ENCODE results near the gene PGS1. TPM values are rescaled to one million over a fixed set of nuclear protein-coding genes. Genes with fewer than 3 reads are reported as not detected.
A peak's percentile ranks its signal among the peaks of the same experiment; 100 is the strongest.

The PGS1 gene
- total RNA-seq, 2 donors from 2014 or later, result 81.6 to 101 TPM

GRCh38 chr17:78390241-78391050, 12.0 kb downstream of the PGS1 start:
- peak in 1 of 2 donors; percentile 1 for ATAC-seq (replicated peaks in 1 of 2)
- peak overlapping the region; percentile 79 for H3K27ac Mint-ChIP-seq
- H3K4me1 Mint-ChIP-seq (ENCODE audit: low read depth), result peaks cover 66% of the 10 kb centered on the region
- H3K4me3 Mint-ChIP-seq, result peak overlapping the region; percentile 44 to 57
- no peaks in the 10 kb centered on the region for H3K27me3 Mint-ChIP-seq (ENCODE audit: low read depth)
- DNase-seq, result no peak
- peaks cover 16 to 20% of the 10 kb centered on the region in 2 donors for H3K36me3 Mint-ChIP-seq (ENCODE audit: insufficient read depth in 2 of 2)
- H3K9me3 Mint-ChIP-seq, result peaks cover 0 to 2% of the 10 kb centered on the region in 2 donors

GRCh38 chr17:78391051-78391431, 12.6 kb downstream of the PGS1 start:
- ATAC-seq (replicated peaks in 1 of 2) (no peak), DNase-seq (no peak)
- Mint-ChIP-seq H3K36me3 (ENCODE audit: insufficient read depth in 2 of 2) (peaks cover 17 to 19% of the 10 kb centered on the region in 2 donors), H3K4me3 (no peak overlapping the region), H3K4me1 (ENCODE audit: low read depth) (peaks cover 60% of the 10 kb centered on the region), H3K27me3 (ENCODE audit: low read depth) (no peaks in the 10 kb centered on the region), H3K27ac (peak overlapping the region; percentile 77), H3K9me3 (peaks cover 0 to 2% of the 10 kb centered on the region in 2 donors)

DNA sequence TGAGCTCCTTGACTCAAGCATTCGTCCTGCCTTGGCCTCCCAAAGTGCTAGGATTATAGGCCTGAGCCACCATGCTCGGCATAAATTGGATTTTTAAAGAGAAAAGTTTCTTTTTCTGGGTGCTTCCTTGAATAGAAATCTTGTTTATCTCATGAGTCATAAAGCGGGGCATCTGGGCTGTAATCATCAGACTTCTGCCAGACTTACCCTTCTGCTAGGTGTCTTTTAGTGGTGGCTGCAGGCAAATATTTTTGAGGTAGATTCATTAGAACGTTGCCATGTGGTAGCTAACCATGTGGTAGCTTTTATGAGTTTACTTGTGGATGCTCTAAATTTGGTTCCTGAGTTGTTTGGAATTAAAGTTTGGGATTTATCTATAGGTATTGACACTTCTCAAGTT, 13.4 kb downstream of the PGS1 start:
- Mint-ChIP-seq H3K27me3 (ENCODE audit: low read depth) (no peaks in the 10 kb centered on the region), H3K4me3 (no peak overlapping the region), H3K27ac (peak overlapping the region; percentile 77), H3K9me3 (peaks cover 0 to under 1% of the 10 kb centered on the region in 2 donors), H3K36me3 (ENCODE audit: insufficient read depth in 2 of 2) (peaks cover 14 to 19% of the 10 kb centered on the region in 2 donors), H3K4me1 (ENCODE audit: low read depth) (peaks cover 52% of the 10 kb centered on the region)
- no peak for ATAC-seq (replicated peaks in 1 of 2)
- DNase-seq, result no peak

GRCh38 chr17:78392295-78392694, 13.8 kb downstream of the PGS1 start:
- Mint-ChIP-seq H3K27me3 (ENCODE audit: low read depth) (no peaks in the 10 kb centered on the region), H3K9me3 (no peaks in the 10 kb centered on the region), H3K27ac (peak overlapping the region; percentile 77), H3K4me3 (no peak overlapping the region), H3K4me1 (ENCODE audit: low read depth) (peaks cover 48% of the 10 kb centered on the region), H3K36me3 (ENCODE audit: insufficient read depth in 2 of 2) (peaks cover 14 to 19% of the 10 kb centered on the region in 2 donors)
- no peak for DNase-seq
- ATAC-seq (replicated peaks in 1 of 2), result no peak

DNA sequence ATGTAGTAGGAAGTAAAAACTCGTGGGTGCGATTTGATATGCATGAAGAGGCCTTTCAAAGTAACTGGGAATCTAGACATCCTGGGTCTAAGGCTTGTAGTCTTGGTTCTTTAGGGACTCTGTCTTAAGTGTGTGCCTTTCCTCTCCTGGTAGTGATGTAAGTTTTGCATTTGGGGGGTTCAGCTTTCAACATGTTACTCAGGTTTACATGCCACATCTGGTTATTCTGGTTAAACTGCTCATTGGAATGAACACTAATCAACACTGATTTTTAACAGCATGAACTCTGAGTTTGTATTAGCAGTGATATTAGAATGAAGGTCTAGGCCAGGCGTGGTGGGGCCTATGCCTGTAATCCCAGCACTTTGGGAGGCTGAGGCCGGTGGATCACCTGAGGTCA, 15.1 kb downstream of the PGS1 start:
- Mint-ChIP-seq H3K4me3 (no peak overlapping the region), H3K36me3 (ENCODE audit: insufficient read depth in 2 of 2) (peaks cover 13 to 24% of the 10 kb centered on the region in 2 donors), H3K27ac (peak overlapping the region; percentile 40), H3K4me1 (ENCODE audit: low read depth) (peaks cover 35% of the 10 kb centered on the region), H3K27me3 (ENCODE audit: low read depth) (no peaks in the 10 kb centered on the region), H3K9me3 (no peaks in the 10 kb centered on the region)
- DNase-seq, result no peak
- no peak for ATAC-seq (replicated peaks in 1 of 2)

GRCh38 chr17:78394209-78394608, 15.8 kb downstream of the PGS1 start:
- peaks cover 28% of the 10 kb centered on the region for H3K4me1 Mint-ChIP-seq (ENCODE audit: low read depth)
- H3K4me3 Mint-ChIP-seq, result no peak overlapping the region
- no peak for ATAC-seq (replicated peaks in 1 of 2)
- H3K27me3 Mint-ChIP-seq (ENCODE audit: low read depth), result no peaks in the 10 kb centered on the region
- H3K9me3 Mint-ChIP-seq, result no peaks in the 10 kb centered on the region
- H3K27ac Mint-ChIP-seq, result peak overlapping the region; percentile 24
- no peak for DNase-seq
- H3K36me3 Mint-ChIP-seq (ENCODE audit: insufficient read depth in 2 of 2), result peaks cover 12 to 24% of the 10 kb centered on the region in 2 donors

DNA sequence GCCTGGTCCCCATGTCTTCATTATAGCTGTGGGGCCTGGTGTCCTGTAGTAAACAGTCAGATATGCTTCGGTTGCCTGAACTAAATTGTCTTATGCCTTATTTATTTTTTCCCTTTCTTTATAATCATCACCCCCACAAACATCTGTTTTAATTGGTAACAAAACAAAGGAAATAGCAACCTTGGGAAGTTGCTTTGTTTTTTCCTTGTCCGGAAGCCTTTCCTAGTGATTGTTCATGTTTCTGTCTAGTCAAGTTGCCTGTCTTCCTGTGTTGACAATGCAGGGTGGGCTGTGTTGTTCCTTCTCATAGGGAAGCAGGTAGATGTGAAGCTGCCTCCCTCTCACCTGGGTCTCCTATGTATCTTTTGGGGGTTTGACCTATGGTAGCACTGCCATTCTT, 16.7 kb downstream of the PGS1 start:
- H3K36me3 Mint-ChIP-seq (ENCODE audit: insufficient read depth in 2 of 2), result peaks cover 12 to 29% of the 10 kb centered on the region in 2 donors
- no peak overlapping the region for H3K4me3 Mint-ChIP-seq

GRCh38 chr17:78396441-78397337, 18.2 kb downstream of the PGS1 start:
- H3K9me3 Mint-ChIP-seq, result no peaks in the 10 kb centered on the region
- H3K4me3 Mint-ChIP-seq, result no peak overlapping the region
- ATAC-seq (replicated peaks in 1 of 2), result no peak
- H3K36me3 Mint-ChIP-seq (ENCODE audit: insufficient read depth in 2 of 2), result peaks cover 13 to 27% of the 10 kb centered on the region in 2 donors
- DNase-seq, result no peak
- no peaks in the 10 kb centered on the region for H3K27me3 Mint-ChIP-seq (ENCODE audit: low read depth)
- H3K27ac Mint-ChIP-seq, result no peak overlapping the region
- H3K4me1 Mint-ChIP-seq (ENCODE audit: low read depth), result peaks cover 6% of the 10 kb centered on the region

More for the DNA sequence above, 16.7 kb downstream of the PGS1 start:
- ATAC-seq (replicated peaks in 1 of 2) (no peak), DNase-seq (no peak)
- H3K27me3 Mint-ChIP-seq (ENCODE audit: low read depth), result no peaks in the 10 kb centered on the region
- H3K27ac Mint-ChIP-seq, result peak overlapping the region; percentile 24
- no peaks in the 10 kb centered on the region for H3K9me3 Mint-ChIP-seq
- H3K4me1 Mint-ChIP-seq (ENCODE audit: low read depth), result peaks cover 20% of the 10 kb centered on the region

- no peaks in the 10 kb centered on the region for H3K4me1 Mint-ChIP-seq (ENCODE audit: low read depth)
- H3K9me3 Mint-ChIP-seq, result no peaks in the 10 kb centered on the region
- no peaks in the 10 kb centered on the region for H3K27me3 Mint-ChIP-seq (ENCODE audit: low read depth)
- H3K4me3 Mint-ChIP-seq, result no peak overlapping the region
- H3K27ac Mint-ChIP-seq, result peak overlapping the region; percentile 61
- ATAC-seq (replicated peaks in 1 of 2) (no peak), DNase-seq (no peak)
- H3K36me3 Mint-ChIP-seq (ENCODE audit: insufficient read depth in 2 of 2), result peaks cover 16 to 28% of the 10 kb centered on the region in 2 donors
Measured at GRCh38 chr17:78397681-78398101, 19.2 kb downstream of the PGS1 start.

- DNase-seq (no peak), ATAC-seq (replicated peaks in 1 of 2) (no peak)
- no peak overlapping the region for H3K27ac Mint-ChIP-seq
- H3K27me3 Mint-ChIP-seq (ENCODE audit: low read depth), result no peaks in the 10 kb centered on the region
- H3K36me3 Mint-ChIP-seq (ENCODE audit: insufficient read depth in 2 of 2), result peaks cover 17 to 32% of the 10 kb centered on the region in 2 donors
- no peaks in the 10 kb centered on the region for H3K4me1 Mint-ChIP-seq (ENCODE audit: low read depth)
- no peaks in the 10 kb centered on the region for H3K9me3 Mint-ChIP-seq
- H3K4me3 Mint-ChIP-seq, result no peak overlapping the region
Measured at GRCh38 chr17:78398390-78398789, 19.9 kb downstream of the PGS1 start.

- Mint-ChIP-seq H3K36me3 (ENCODE audit: insufficient read depth in 2 of 2) (peaks cover 19 to 34% of the 10 kb centered on the region in 2 donors), H3K4me1 (ENCODE audit: low read depth) (no peaks in the 10 kb centered on the region), H3K4me3 (no peak overlapping the region), H3K9me3 (no peaks in the 10 kb centered on the region), H3K27me3 (ENCODE audit: low read depth) (no peaks in the 10 kb centered on the region), H3K27ac (no peak overlapping the region)
- DNase-seq (no peak), ATAC-seq (replicated peaks in 1 of 2) (no peak)
Measured at GRCh38 chr17:78399028-78399692, 20.7 kb downstream of the PGS1 start.

- Mint-ChIP-seq H3K27me3 (ENCODE audit: low read depth) (no peaks in the 10 kb centered on the region), H3K27ac (no peak overlapping the region), H3K9me3 (no peaks in the 10 kb centered on the region), H3K4me1 (ENCODE audit: low read depth) (no peaks in the 10 kb centered on the region), H3K36me3 (ENCODE audit: insufficient read depth in 2 of 2) (peaks cover 22 to 31% of the 10 kb centered on the region in 2 donors), H3K4me3 (no peak overlapping the region)
- ATAC-seq (replicated peaks in 1 of 2) (no peak), DNase-seq (no peak)
Measured at GRCh38 chr17:78399693-78400144, 21.3 kb downstream of the PGS1 start.

All from activated T-cell treated with anti-CD3 and anti-CD28 coated beads, Interleukin-2, amount 50 U/mL, for 72 hours (primary cell).